OCI-LY3 (cell line): ENCODE results near the gene STIM1.

ENCODE experiments used
- CTCF ChIP-seq: fragments of 200-600, 300-600 bp; sonication (generic); IDR thresholded peaks from 2 replicates; pipeline ENCODE4 v1.5.1; 2014; ENCODE audit warnings: antibody characterized with exemption, low read length, low read depth
- EZH2phosphoT487 ChIP-seq: fragments of 200-600 bp; shearing (Covaris generic); IDR thresholded peaks from 2 replicates; pipeline ENCODE4 v1.6.1; 2018; ENCODE audit warnings: antibody characterized with exemption, mixed run types, low read depth

DNA sequence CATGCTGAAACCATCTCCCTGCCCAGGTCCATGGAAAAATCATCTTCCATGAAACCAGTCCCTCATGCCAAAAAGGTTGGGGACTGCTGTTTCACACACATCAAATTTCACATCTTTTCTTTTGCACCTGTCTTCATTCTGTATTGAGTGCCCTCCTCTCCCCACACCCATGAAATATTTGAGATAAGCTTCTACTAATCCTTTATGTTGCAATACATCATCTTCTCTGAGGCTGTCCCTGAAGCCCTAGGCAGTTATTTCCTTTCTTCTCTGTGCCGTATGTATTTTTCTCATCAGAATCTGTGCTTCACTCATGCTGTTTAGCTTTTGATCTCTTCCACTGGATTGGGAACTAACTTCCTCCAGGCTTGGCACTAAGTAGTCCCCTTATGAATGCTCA, 199.2 kb downstream of the STIM1 start:
- TF ChIP-seq CTCF: no peak
- TF ChIP-seq EZH2phosphoT487: no peak
